Embryonic facial prominence (tissue), 1 donor: ENCODE measurements around the gene OSBPL10.

Experiments
- DNase-seq: peaks from one replicate; pipeline ENCODE4 v3.0.0-alpha.2; 2016; ENCODE audit errors: extremely low spot score

OSBPL10 gene

GRCh38 chr3:31744913-31745312, 236.1 kb downstream of the OSBPL10 start:
- no peak for DNase-seq

- DNase-seq, result no peak
Observed at GRCh38 chr3:31743331-31744089, 237.6 kb downstream of the OSBPL10 start.

GRCh38 chr3:31740397-31740796, 240.7 kb downstream of the OSBPL10 start:
- no peak for DNase-seq

- no peak for DNase-seq
Observed at GRCh38 chr3:31738412-31738811, 242.7 kb downstream of the OSBPL10 start.

- DNase-seq, result no peak
Observed at GRCh38 chr3:31735667-31736066, 245.4 kb downstream of the OSBPL10 start.

- DNase-seq, result no peak
Observed at GRCh38 chr3:31733234-31733667, 247.8 kb downstream of the OSBPL10 start.

GRCh38 chr3:31732548-31732947, 248.5 kb downstream of the OSBPL10 start:
- no peak for DNase-seq

GRCh38 chr3:31729573-31729972, 251.5 kb downstream of the OSBPL10 start:
- DNase-seq, result no peak

- DNase-seq, result no peak
Observed at GRCh38 chr3:31729082-31729481, 252.0 kb downstream of the OSBPL10 start.

- DNase-seq, result no peak
Observed at GRCh38 chr3:31728403-31728802, 252.7 kb downstream of the OSBPL10 start.

GRCh38 chr3:31725976-31726375, 255.1 kb downstream of the OSBPL10 start:
- no peak for DNase-seq

GRCh38 chr3:31725568-31725967, 255.5 kb downstream of the OSBPL10 start:
- no peak for DNase-seq

GRCh38 chr3:31724651-31725050, 256.4 kb downstream of the OSBPL10 start:
- DNase-seq, result no peak

- DNase-seq, result no peak
Observed at GRCh38 chr3:31724116-31724515, 256.9 kb downstream of the OSBPL10 start.

GRCh38 chr3:31723701-31724100, 257.4 kb downstream of the OSBPL10 start:
- DNase-seq, result no peak

- no peak for DNase-seq
Observed at GRCh38 chr3:31721676-31722075, 259.4 kb downstream of the OSBPL10 start.

GRCh38 chr3:31714495-31715280, 266.4 kb downstream of the OSBPL10 start:
- no peak for DNase-seq

GRCh38 chr3:31713816-31714215, 267.2 kb downstream of the OSBPL10 start:
- no peak for DNase-seq

GRCh38 chr3:31710123-31710803, 270.8 kb downstream of the OSBPL10 start:
- no peak for DNase-seq

- DNase-seq, result no peak
Observed at GRCh38 chr3:31709526-31709925, 271.5 kb downstream of the OSBPL10 start.

- no peak for DNase-seq
Observed at GRCh38 chr3:31709005-31709404, 272.1 kb downstream of the OSBPL10 start.

GRCh38 chr3:31707286-31707685, 273.8 kb downstream of the OSBPL10 start:
- DNase-seq, result no peak

- no peak for DNase-seq
Observed at GRCh38 chr3:31705736-31706135, 275.3 kb downstream of the OSBPL10 start.
